GM12878 (cell line): ENCODE data around the gene OPTC. TPM values are rescaled to one million over a fixed set of nuclear protein-coding genes. Genes with fewer than 3 reads are reported as not detected.

Experiments used
- ATAC-seq: fragments of 200-7000 bp; cut with Tn5 transposase; 3 replicates; pipeline ENCODE4 v1.9.1; 2020; ENCODE audit warnings: mild to moderate bottlenecking, moderate library complexity
- BruUV-seq: library from RNA; stranded (reverse); fragments of 400-500 nt; replicated peaks from 2 replicates; lab custom pipeline; 2021; lab: Mats Ljungman, UMichigan
- CTCF ChIA-PET: fragments of 300-600 bp; sonication (Branson Sonifier 250); formaldehyde crosslinking; extraction: SDS; loops from one replicate; lab custom pipeline; 2021; ENCODE audit warnings: inconsistent platforms; lab: Yijun Ruan, JAX
- POLR2A ChIA-PET: fragments of 350-600 bp; formaldehyde crosslinking; extraction: SDS; loops from one replicate; lab custom pipeline; 2021; ENCODE audit warnings: inconsistent platforms; lab: Charles Lee
- RAD21 ChIA-PET: fragments of 300-600 bp; sonication (Branson Sonifier 250); formaldehyde crosslinking; loops from one replicate; lab custom pipeline; 2023; ENCODE audit warnings: antibody characterized with exemption; ENCODE audit not compliant: unreplicated experiment; lab: Charles Lee
- SMC1A ChIA-PET: fragments of 300-600 bp; sonication (Branson Sonifier 250); formaldehyde crosslinking; loops from one replicate; lab custom pipeline; 2023; ENCODE audit not compliant: unreplicated experiment, uncharacterized antibody; lab: Charles Lee
- DNase-seq: peaks from one replicate; pipeline ENCODE4 v3.0.0-alpha.2; 2011; ENCODE audit warnings: low read depth, low spot score
- FAIRE-seq: peaks from 3 replicates; lab custom pipeline; 2011; peaks lifted over from hg19 to GRCh38; lab: Jason Lieb, UNC
- H2AFZ ChIP-seq: 2 replicates; pipeline ENCODE4 v1.6.0; 2011; ENCODE audit warnings: low read depth, low read length, control low read depth; ENCODE audit not compliant: control insufficient read depth
- H3K27ac ChIP-seq: 2 replicates; pipeline ENCODE4 v1.5.1; 2011; ENCODE audit warnings: control low read depth; ENCODE audit not compliant: control insufficient read depth, insufficient read depth
- H3K27me3 ChIP-seq, 2 experiments: replicated peaks in 1 of 2; 2 replicates each; pipeline versions ENCODE4 v1.6.0 to v1.6.1; 2011; ENCODE audit warnings: low read length in 1 of 2; ENCODE audit not compliant: control insufficient read depth in 2 of 2, insufficient read depth in 2 of 2
- H3K36me3 ChIP-seq, 2 experiments: 2 replicates each; pipeline ENCODE4 v1.5.1; 2011; ENCODE audit warnings: low read length in 1 of 2; ENCODE audit not compliant: control insufficient read depth in 2 of 2, insufficient read depth in 2 of 2
- H3K4me1 ChIP-seq: 2 replicates; pipeline ENCODE4 v1.6.1; 2011; ENCODE audit warnings: mild to moderate bottlenecking, low read length, moderate library complexity, mixed read lengths; ENCODE audit not compliant: control insufficient read depth, insufficient read depth
- H3K4me2 ChIP-seq: 2 replicates; pipeline ENCODE4 v1.6.0; 2011; ENCODE audit warnings: control low read depth; ENCODE audit not compliant: control insufficient read depth, insufficient read depth
- H3K4me3 ChIP-seq: fragments of 200-600 bp; sonication (generic); 2 replicates; pipeline ENCODE4 v1.5.1; 2016
- H3K79me2 ChIP-seq: 2 replicates; pipeline ENCODE4 v1.6.0; 2011; ENCODE audit warnings: low read length; ENCODE audit not compliant: control insufficient read depth, insufficient read depth
- H3K9ac ChIP-seq: 2 replicates; pipeline ENCODE4 v1.8.0; 2011; ENCODE audit warnings: low read length, control low read depth, mixed read lengths; ENCODE audit not compliant: control insufficient read depth, insufficient read depth
- H3K9me3 ChIP-seq: replicated peaks from 3 replicates; pipeline ENCODE4 v1.5.1; 2011; ENCODE audit warnings: mild to moderate bottlenecking, low read length; ENCODE audit not compliant: control insufficient read depth, insufficient read depth
- H4K20me1 ChIP-seq: 2 replicates; pipeline ENCODE4 v1.6.0; 2011; ENCODE audit not compliant: control insufficient read depth, insufficient read depth
- CBFB ChIP-seq: IDR thresholded peaks from 2 replicates; pipeline ENCODE4 v1.6.1; 2016; ENCODE audit warnings: antibody characterized with exemption, low read depth
- CHD2 ChIP-seq: IDR thresholded peaks from 2 replicates; pipeline ENCODE4 v1.6.1; 2011; ENCODE audit warnings: low read depth, low read length, improper control_type of control experiment, borderline replicate concordance
- CHD4 ChIP-seq: fragments of 200-600 bp; sonication (generic); IDR thresholded peaks from 2 replicates; pipeline ENCODE4 v1.6.1; 2016; ENCODE audit warnings: mild to moderate bottlenecking
- FOS ChIP-seq: IDR thresholded peaks from 3 replicates; pipeline ENCODE4 v1.6.1; 2011; ENCODE audit warnings: borderline replicate concordance; ENCODE audit not compliant: insufficient read length; ENCODE audit errors: extremely low read depth
- GABPA ChIP-seq: IDR thresholded peaks from 2 replicates; pipeline ENCODE4 v1.6.1; 2014; ENCODE audit warnings: antibody characterized with exemption, low read depth, mild to moderate bottlenecking, inconsistent platforms
- IRF3 ChIP-seq: fragments of 450-650 bp; IDR thresholded peaks from 2 replicates; pipeline ENCODE4 v1.6.1; 2014; ENCODE audit warnings: mild to moderate bottlenecking
- MAX ChIP-seq: IDR thresholded peaks from 2 replicates; pipeline ENCODE4 v1.6.1; 2012; ENCODE audit warnings: low read depth, low read length, improper control_type of control experiment
- NFYB ChIP-seq: IDR thresholded peaks from 2 replicates; pipeline ENCODE4 v1.6.1; 2011; ENCODE audit warnings: low read depth, mild to moderate bottlenecking, low read length, improper control_type of control experiment, moderate library complexity; ENCODE audit not compliant: insufficient read depth
- NR2C1 ChIP-seq: fragments of 450-650 bp; IDR thresholded peaks from 2 replicates; pipeline ENCODE4 v1.6.1; 2017; ENCODE audit warnings: antibody characterized with exemption, mild to moderate bottlenecking, moderate library complexity
- YBX1 ChIP-seq: fragments of 450-650 bp; IDR thresholded peaks from 2 replicates; pipeline ENCODE4 v1.6.1; 2016; ENCODE audit warnings: antibody characterized with exemption
- ZBED1 ChIP-seq: IDR thresholded peaks from 2 replicates; pipeline ENCODE4 v1.6.1; 2016; ENCODE audit warnings: borderline replicate concordance
- ZNF274 ChIP-seq: IDR thresholded peaks from one replicate; pipeline ENCODE4 v1.8.0; 2011; ENCODE audit not compliant: insufficient read length, insufficient read depth
- WGBS: methylation state at CpG from one replicate; pipeline ENCODE4 v1.1.6; 2016; ENCODE audit warnings: low lambda C conversion rate; ENCODE audit not compliant: insufficient replicate concordance, insufficient coverage; ENCODE audit errors: missing lambda C conversion rate; 5-methylcytosine and 5-hydroxymethylcytosine counted together
- in situ Hi-C: fragments of 300-500 bp; cut with MboI; formaldehyde crosslinking; loops from 9 replicates; pipeline ENCODE4 v1.14.3; 2018; ENCODE audit warnings: mixed read lengths
- intact Hi-C: fragments of 100-400 bp; cut with micrococcal nuclease; formaldehyde crosslinking; loops from one replicate; pipeline ENCODE4 v1.14.2; 2022; ENCODE audit not compliant: unreplicated experiment
- polyA plus RNA-seq, 11 experiments: library from polyadenylated mRNA; depleted of rRNA in 4 of 11; unstranded in 6 of 11; stranded (reverse) in 5 of 11; fragments of >200 nt; fragmentation: Nextera tagmentation in 4 of 11; fragmentation: Illumina TruSeq in 1 of 11; extraction: Ambion mirVana in 4 of 11; extraction: Trizol in 1 of 11; gene quantifications; 1 replicate in 1 of 11; 2 replicates in 10 of 11; pipeline versions ENCODE4 v1.2.1 to v1.2.3, GENCODE V29; 2011 to 2016; ENCODE audit warnings: inconsistent platforms in 2 of 11, missing spikeins in 2 of 11, low read depth in 1 of 11
- total RNA-seq, 4 experiments: library from RNA; depleted of rRNA in 3 of 4; stranded (reverse); fragments of >200 nt in 3 of 4; fragmentation: Illumina TruSeq in 1 of 4; extraction: Trizol in 1 of 4; gene quantifications; 2 replicates each; pipeline versions ENCODE4 v1.2.1 to v1.2.3, GENCODE V29; 2013 to 2021

OPTC gene
- total and polyA plus RNA-seq, 10 of the 15 experiments (the other 5 are each of a cell fraction or from before 2014, with no cell fraction given) = not detected

GRCh38 chr1:203554071-203554470 lies 60.1 kb downstream of the OPTC start:
- Histone ChIP-seq H3K4me1 (no peaks in the 10 kb centered on the region), H3K4me2 (no peak overlapping the region), H3K9me3 (no peaks in the 10 kb centered on the region), H3K27ac (no peak overlapping the region), H3K27me3 (no peaks in the 10 kb centered on the region; a peak in 2 of 4 replicates), H3K79me2 (no peaks in the 10 kb centered on the region), H3K9ac (no peak overlapping the region), H4K20me1 (no peaks in the 10 kb centered on the region), H3K36me3 (no peaks in the 10 kb centered on the region), H3K4me3 (no peak overlapping the region), H2AFZ (no peak overlapping the region)
- WGBS = 38% methylated on average over 3 of the region's 3 CpGs
- POLR2A ChIA-PET = no interaction called here
- CTCF ChIA-PET = no interaction called here
- TF ChIP-seq CHD2 (no peak), ZNF274 (no peak), MAX (no peak), FOS (no peak), CHD4 (no peak), GABPA (no peak), IRF3 (no peak), CBFB (no peak), YBX1 (no peak), ZBED1 (no peak), NFYB (no peak), NR2C1 (no peak)
- SMC1A ChIA-PET = no interaction called here
- ATAC-seq (no peak), DNase-seq (no peak), FAIRE-seq (no peak)
- intact Hi-C loops = no loop called here
- RAD21 ChIA-PET = no interaction called here
- in situ Hi-C loops = no loop called here
- no TSS peak for BruUV-seq
